ENCODE measurements around the gene EYA4.
"Not testable (repeated sequence)": the region's sequence is repeated elsewhere in the genome, so short reads cannot be mapped to it uniquely, and the experiment has no call there.

Gene EYA4

GRCh38 chr6:133541040-133541439, 299.9 kb downstream of the EYA4 start:
- no peak for DNase-seq

DNA sequence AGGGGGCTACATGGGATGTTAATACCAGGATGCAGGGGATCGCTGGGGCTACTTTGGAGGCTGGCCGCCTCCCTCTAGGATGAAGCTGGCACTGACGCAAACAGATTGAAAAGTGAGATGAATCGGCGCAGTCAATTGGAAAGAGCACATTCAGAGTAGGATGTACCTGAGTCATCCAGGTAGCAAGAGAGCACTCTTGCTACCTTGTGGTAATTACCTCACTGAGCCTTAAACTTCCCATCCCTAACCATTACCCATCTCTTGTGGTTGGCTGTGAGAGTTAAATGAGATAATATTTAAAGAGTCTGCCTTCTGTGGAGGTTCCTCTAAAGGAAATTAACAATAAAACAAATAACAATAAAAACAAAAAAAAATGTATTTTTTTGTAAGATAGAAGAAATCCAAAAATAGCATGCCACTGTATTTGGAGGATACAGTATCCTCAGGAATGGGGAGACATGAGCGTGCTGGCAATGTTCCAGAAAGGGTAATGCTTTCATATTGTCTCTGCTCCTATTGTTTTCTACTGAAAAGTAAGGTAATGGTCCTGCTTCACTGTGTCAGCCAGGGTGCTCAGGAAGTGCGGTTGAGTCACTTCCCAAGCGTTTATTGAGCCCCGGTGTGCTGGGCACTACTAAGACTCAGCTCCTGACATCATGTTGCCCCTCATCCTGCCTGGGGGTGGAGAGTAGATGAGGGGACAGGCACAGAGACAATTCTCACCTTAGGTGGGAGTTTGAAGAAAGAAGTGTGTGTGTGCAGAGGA, 301.1 kb downstream of the EYA4 start:
- DNase-seq = no peak

DNA sequence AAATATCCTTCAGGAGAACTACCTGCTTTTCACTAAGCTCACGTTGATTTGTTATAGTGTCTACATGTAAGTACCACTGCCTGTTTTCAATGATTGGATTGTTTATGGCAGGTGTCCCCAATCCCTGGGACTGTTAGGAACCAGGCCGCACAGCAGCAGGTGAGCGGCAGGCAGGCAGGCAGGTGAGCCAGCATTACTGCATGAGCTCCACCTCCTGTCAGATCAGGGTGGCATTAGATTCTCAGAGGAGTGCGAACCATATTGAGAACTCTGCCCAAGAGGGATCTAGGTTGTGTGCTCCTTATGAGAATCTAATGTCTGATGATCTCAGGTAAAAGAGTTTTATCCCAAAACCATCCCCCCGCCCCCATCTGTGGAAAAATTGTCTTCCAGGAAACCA, 303.3 kb downstream of the EYA4 start:
- DNase-seq = no peak

- DNase-seq = no peak
These were observed 304.9 kb downstream of the EYA4 start for GRCh38 chr6:133546098-133546497.

GRCh38 chr6:133547136-133547535, 306.0 kb downstream of the EYA4 start:
- DNase-seq = no peak

DNA sequence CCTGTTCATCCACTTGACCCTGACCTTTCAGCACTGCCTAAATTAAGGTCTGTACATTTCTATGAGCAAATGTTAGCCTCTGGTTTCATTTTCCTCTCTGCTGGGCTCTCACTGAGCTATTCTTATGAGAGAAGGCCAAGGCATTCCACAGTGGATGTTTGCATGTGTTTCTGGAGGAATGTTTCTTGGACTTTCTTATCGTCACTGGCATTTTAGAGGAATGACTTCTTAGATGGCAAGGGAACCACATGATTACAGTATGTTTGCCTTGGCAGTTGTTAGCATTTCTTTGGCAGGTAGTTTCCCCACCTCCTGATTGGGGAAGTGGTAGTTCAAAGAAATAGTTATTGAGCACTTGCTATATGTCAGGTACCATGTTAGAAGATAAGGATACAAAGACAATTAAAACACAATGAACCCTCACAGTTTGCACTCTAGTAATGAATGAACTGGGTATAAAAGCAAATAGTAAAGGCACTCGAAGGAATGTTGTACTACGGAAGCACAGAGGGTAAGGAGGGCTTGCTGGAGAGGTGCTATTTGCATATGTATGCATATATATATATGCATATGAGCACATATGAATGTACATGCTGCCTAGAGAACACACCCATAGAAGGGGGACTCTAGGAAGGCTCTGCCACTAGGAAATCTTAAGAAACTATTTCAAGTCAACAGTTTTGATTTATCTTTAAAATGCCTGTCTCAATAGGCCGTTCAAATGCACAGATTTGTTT, 307.4 kb downstream of the EYA4 start:
- peak; percentile 31 for DNase-seq

- DNase-seq = no peak
These were observed 308.2 kb downstream of the EYA4 start for GRCh38 chr6:133549371-133549801.

GRCh38 chr6:133550026-133550425, 308.9 kb downstream of the EYA4 start:
- DNase-seq = no peak

- no peak for DNase-seq
These were observed 310.3 kb downstream of the EYA4 start for GRCh38 chr6:133551436-133551835.

DNA sequence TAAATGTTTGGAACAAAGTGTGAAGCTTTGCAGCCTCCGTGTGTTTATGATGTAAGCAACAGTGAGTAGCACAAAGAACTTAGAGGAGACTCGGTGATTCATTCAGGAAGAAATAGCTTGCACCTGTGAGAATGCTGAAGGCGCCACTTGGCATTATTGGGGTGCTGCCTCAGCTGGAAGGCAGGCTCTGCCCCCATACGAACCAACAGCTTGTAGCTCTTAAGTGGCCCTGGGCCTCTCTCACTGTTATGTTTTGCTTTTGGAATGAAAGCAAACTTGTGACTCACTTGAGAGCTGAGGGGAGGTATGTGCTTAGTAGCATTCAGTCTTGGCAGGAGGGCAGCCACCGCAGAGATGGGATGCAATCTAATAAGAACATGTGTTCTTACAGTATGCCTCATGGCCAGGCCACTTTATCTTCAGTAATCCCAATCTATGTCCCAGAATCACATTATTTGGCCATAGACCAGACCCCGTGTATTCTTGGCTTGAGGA, 310.7 kb downstream of the EYA4 start:
- DNase-seq = peak; percentile 89

DNA sequence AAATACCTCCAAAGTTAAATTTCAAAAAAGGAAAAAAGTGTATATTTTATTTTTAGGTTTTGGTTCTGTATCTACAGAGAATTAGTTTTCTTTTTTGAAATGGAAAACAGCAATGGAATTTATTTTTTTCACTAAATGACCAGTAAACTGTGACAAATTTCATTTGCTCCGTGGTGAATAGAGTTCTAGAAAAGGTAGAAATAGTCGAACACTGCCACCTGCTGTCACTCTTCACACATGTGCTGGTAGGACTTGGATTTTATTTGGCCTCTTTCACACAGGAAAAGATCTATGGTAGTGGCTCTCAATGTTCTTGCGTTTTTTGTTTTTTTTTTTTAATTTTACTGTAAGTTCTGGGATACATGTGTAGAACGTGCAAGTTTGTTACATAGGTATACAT, 312.5 kb downstream of the EYA4 start:
- peak; percentile 66 for DNase-seq

- not testable (repeated sequence) for DNase-seq
These were observed 313.0 kb downstream of the EYA4 start for GRCh38 chr6:133554121-133554520.

GRCh38 chr6:133555685-133556084, 314.5 kb downstream of the EYA4 start:
- DNase-seq = no peak

DNA sequence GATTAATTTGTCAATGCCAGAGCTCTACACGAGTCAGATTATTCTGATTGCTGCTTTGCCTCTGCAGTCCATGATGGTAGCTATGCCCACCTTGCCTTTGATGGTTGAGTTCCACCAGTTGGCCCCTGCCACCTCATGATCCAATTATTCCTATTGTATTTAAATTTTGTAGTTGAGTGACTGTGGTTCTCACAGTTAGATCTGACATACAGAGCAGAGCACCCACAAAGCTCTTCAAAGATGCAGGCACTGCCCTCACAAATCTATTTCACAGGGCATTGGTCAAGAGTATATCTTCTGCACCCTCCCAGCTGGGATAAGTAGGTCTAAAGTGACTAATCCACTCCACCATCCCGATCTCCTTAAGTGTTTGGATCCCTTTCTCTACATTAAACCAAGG, 318.8 kb downstream of the EYA4 start:
- DNase-seq = no peak

- peak; percentile 24 for DNase-seq
These were observed 326.5 kb downstream of the EYA4 start for GRCh38 chr6:133567636-133568035.

- DNase-seq = peak; percentile 91
These were observed 328.1 kb downstream of the EYA4 start for GRCh38 chr6:133568970-133569889.

DNA sequence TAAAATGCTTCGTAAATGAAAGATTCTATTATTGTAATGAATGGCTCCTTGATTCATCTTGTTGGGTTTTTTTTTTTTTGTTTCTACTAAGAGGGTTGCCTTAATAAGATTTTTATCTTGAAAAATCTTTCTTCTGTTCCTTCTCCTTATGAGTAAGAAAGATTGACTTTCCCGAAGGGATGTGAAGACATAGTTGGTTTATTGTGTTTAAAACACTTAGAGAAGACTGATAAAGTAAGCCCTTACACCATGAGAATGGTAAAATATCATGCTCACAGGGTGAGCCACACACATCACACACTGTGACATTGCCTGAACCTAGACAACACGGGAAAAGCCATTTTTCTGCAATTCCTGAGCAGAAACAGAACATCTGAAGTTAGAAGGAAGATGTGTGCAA, 330.5 kb downstream of the EYA4 start:
- no peak for DNase-seq

DNA sequence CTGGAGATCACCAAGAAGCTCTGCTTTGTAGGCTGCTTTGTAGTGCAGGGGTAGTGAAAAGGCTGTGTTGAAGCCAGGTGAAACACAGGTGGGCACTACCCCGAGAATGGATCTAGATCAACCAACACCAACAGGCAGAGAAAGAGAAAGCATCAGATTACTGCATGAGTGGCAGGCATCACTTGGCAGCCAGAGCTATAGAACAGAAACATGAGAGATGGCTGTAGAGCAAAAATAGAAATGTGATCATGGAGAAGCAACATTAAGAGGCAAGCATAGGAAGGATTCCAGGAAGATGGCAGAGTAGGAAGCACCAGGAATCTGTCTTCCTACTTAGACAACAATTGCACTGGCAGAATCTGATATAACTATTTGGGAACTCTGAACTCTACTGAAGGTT, 336.7 kb downstream of the EYA4 start:
- DNase-seq = no peak
